HG03432 (cell line): ENCODE data around the gene AQP7.
"Not testable (repeated sequence)": the region's sequence is repeated elsewhere in the genome, so short reads cannot be mapped to it uniquely, and the experiment has no call there.

Source experiments
- ATAC-seq: cut with Tn5 transposase; IDR thresholded peaks from one replicate; pipeline ENCODE4 v1.9.1; 2021; ENCODE audit warnings: mild to moderate bottlenecking, moderate library complexity; ENCODE audit not compliant: unreplicated experiment

AQP7 gene

GRCh38 chr9:33399047-33399446 lies 3.3 kb downstream of the AQP7 start:
- not testable (repeated sequence) for ATAC-seq

GRCh38 chr9:33397801-33398200 lies 4.6 kb downstream of the AQP7 start:
- ATAC-seq: not testable (repeated sequence)

GRCh38 chr9:33395159-33395879 lies 7.0 kb downstream of the AQP7 start:
- ATAC-seq: not testable (repeated sequence)

- ATAC-seq: not testable (repeated sequence)
These were observed 8.4 kb downstream of the AQP7 start for GRCh38 chr9:33393986-33394385.

GRCh38 chr9:33393581-33393980 lies 8.8 kb downstream of the AQP7 start:
- no peak for ATAC-seq

- not testable (repeated sequence) for ATAC-seq
These were observed 9.8 kb downstream of the AQP7 start for GRCh38 chr9:33392591-33393021.

GRCh38 chr9:33391111-33391771 lies 11.1 kb downstream of the AQP7 start:
- not testable (repeated sequence) for ATAC-seq

- ATAC-seq: no peak
These were observed 14.0 kb downstream of the AQP7 start for GRCh38 chr9:33388110-33388994.

GRCh38 chr9:33386998-33387397 lies 15.4 kb downstream of the AQP7 start:
- not testable (repeated sequence) for ATAC-seq

- not testable (repeated sequence) for ATAC-seq
These were observed 15.7 kb downstream of the AQP7 start for GRCh38 chr9:33386641-33386996.

- ATAC-seq: not testable (repeated sequence)
These were observed 16.3 kb downstream of the AQP7 start for GRCh38 chr9:33385979-33386640.

GRCh38 chr9:33385536-33385935 lies 16.8 kb downstream of the AQP7 start:
- ATAC-seq: not testable (repeated sequence)

- not testable (repeated sequence) for ATAC-seq
These were observed 19.0 kb downstream of the AQP7 start for GRCh38 chr9:33383396-33383795.

- not testable (repeated sequence) for ATAC-seq
These were observed 20.0 kb downstream of the AQP7 start for GRCh38 chr9:33382397-33382796.

- ATAC-seq: no peak
These were observed 21.1 kb downstream of the AQP7 start for GRCh38 chr9:33381231-33381791.

- no peak for ATAC-seq
These were observed 21.8 kb downstream of the AQP7 start for GRCh38 chr9:33380390-33381094.

GRCh38 chr9:33379666-33380389 lies 22.5 kb downstream of the AQP7 start:
- no peak for ATAC-seq

- no peak for ATAC-seq
These were observed 24.1 kb downstream of the AQP7 start for GRCh38 chr9:33378121-33378795.
